Tibial nerve (tissue), 4 donors: Measurements from ENCODE around the gene HSD17B3. TPM values are rescaled to one million over a fixed set of nuclear protein-coding genes. Genes with fewer than 3 reads are reported as not detected.

ENCODE experiments used
- DNase-seq, 2 donors: peaks; one replicate each; pipeline ENCODE4 v3.0.0-alpha.2; 2019; ENCODE audit warnings: low spot score in 2 of 2
- H3K27ac ChIP-seq, 4 donors: fragments of 200-600 bp; sonication (generic) in 3 of 4; one replicate each; pipeline ENCODE4 v1.5.1; 2017 to 2019; ENCODE audit warnings: mild to moderate bottlenecking in 1 of 4
- H3K27me3 ChIP-seq, 2 donors: fragments of 200-600 bp; sonication (generic) in 1 of 2; one replicate each; pipeline versions ENCODE4 v1.5.1 to v1.6.0; 2017 to 2019
- H3K36me3 ChIP-seq, 3 donors: fragments of 200-600 bp; sonication (generic); one replicate each; pipeline ENCODE4 v1.5.1; 2018 to 2019
- H3K4me1 ChIP-seq, 4 donors: fragments of 200-600 bp; sonication (generic) in 3 of 4; one replicate each; pipeline ENCODE4 v1.5.1; 2017 to 2019
- H3K4me3 ChIP-seq, 4 donors: fragments of 200-600 bp; sonication (generic) in 3 of 4; one replicate each; pipeline ENCODE4 v1.5.1; 2017 to 2019; ENCODE audit warnings: mild to moderate bottlenecking in 1 of 4, moderate library complexity in 1 of 4
- H3K9me3 ChIP-seq, 4 donors: fragments of 200-600 bp; sonication (generic) in 3 of 4; one replicate each; pipeline ENCODE4 v1.5.1; 2017 to 2019
- EP300 ChIP-seq, 2 donors: sonication (generic); formaldehyde crosslinking; IDR thresholded peaks; one replicate each; pipeline ENCODE4 v1.6.1; 2017; ENCODE audit warnings: antibody characterized with exemption in 2 of 2, mild to moderate bottlenecking in 1 of 2
- POLR2A ChIP-seq, 2 donors: fragments of 450-650 bp; IDR thresholded peaks; one replicate each; pipeline ENCODE4 v1.6.1; 2017; ENCODE audit warnings: antibody characterized with exemption in 2 of 2, mild to moderate bottlenecking in 2 of 2, moderate library complexity in 2 of 2
- WGBS, 2 donors: methylation state at CpG; one replicate each; pipeline ENCODE4 v1.1.5; 2018; 5-methylcytosine and 5-hydroxymethylcytosine counted together
- total RNA-seq, 4 donors: library from RNA; depleted of rRNA; stranded (reverse); fragments of >200 nt; gene quantifications; one replicate each; pipeline ENCODE4 v1.1.0, GENCODE V29; 2016
- TF ChIP-seq, protein P1 (sequence below), 5 experiments: fragments of 200-600 bp in 3 of 5; fragments of 450-650 bp in 2 of 5; sonication (generic) in 3 of 5; IDR thresholded peaks; one replicate each; pipeline ENCODE4 v1.5.1; 2016 to 2019; ENCODE audit warnings: antibody characterized with exemption in 5 of 5, mild to moderate bottlenecking in 3 of 5, moderate library complexity in 2 of 5

The HSD17B3 gene
- total RNA-seq, 4 donors from 2014 or later = 0.66 to 6.7 (median 1.1) TPM

DNA sequence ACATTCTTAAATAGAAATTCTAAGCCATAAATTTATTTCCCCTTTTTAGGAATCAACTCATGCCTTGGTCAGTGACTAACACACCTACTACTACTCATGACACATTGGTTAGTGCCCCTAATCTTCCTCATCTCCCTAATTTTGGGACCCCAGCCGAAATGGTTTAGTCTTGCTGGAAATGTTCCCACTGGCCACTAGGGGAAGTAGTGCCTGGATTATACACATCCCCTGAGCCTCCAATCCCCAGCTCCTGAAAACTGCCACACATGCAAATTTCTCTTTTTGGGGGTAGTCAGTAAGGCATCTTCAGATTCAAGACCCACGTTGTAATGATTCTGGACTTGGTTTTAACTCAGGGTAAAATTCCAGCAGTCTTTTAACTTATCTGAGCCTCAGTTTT lies 79.8 kb downstream of the HSD17B3 start:
- H3K36me3 ChIP-seq = no peaks in the 10 kb centered on the region

DNA sequence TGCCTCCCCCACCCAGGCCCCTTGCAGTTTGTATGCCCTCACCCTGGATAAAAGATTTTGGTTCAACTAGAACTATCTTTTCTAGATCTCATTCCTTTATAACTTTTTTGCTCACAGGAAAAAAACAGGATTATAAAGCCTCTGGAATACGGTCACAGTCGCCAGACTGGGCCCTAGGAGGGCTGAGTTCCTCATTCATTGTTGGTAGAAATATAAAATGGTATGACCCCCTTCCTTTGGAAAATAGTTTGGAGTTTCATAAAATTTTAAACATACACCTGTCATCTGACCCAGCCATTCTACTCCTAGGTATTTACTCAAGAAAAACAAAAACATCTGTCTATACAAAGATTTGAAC lies 82.1 kb downstream of the HSD17B3 start:
- Histone ChIP-seq H3K36me3 (no peaks in the 10 kb centered on the region), H3K27me3 (peaks cover 0 to 4% of the 10 kb centered on the region in 2 donors), H3K27ac (no peak overlapping the region), H3K9me3 (peaks cover 0 to 7% (median 0%) of the 10 kb centered on the region in 4 donors), H3K4me1 (peaks cover 0 to 28% (median 9%) of the 10 kb centered on the region in 4 donors), H3K4me3 (no peak overlapping the region)
- 93 to 99% methylated on average over 2 of the region's 2 CpGs for WGBS, 2 donors
- no peak for DNase-seq
- TF ChIP-seq EP300 (IDR thresholded peaks at IDR 0.05) = no peak
- TF ChIP-seq, protein P1, sequence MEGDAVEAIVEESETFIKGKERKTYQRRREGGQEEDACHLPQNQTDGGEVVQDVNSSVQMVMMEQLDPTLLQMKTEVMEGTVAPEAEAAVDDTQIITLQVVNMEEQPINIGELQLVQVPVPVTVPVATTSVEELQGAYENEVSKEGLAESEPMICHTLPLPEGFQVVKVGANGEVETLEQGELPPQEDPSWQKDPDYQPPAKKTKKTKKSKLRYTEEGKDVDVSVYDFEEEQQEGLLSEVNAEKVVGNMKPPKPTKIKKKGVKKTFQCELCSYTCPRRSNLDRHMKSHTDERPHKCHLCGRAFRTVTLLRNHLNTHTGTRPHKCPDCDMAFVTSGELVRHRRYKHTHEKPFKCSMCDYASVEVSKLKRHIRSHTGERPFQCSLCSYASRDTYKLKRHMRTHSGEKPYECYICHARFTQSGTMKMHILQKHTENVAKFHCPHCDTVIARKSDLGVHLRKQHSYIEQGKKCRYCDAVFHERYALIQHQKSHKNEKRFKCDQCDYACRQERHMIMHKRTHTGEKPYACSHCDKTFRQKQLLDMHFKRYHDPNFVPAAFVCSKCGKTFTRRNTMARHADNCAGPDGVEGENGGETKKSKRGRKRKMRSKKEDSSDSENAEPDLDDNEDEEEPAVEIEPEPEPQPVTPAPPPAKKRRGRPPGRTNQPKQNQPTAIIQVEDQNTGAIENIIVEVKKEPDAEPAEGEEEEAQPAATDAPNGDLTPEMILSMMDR (IDR thresholded peaks at IDR 0.05) = peak in 2 of 5 experiments; percentile 3

More for the DNA sequence above, 79.8 kb downstream of the HSD17B3 start:
- TF ChIP-seq, protein P1 (IDR thresholded peaks at IDR 0.05) = peak in 4 of 5 experiments; percentile 15 to 34 (median 20)
- TF ChIP-seq EP300 (IDR thresholded peaks at IDR 0.05) = no peak
- no peak for DNase-seq
- Histone ChIP-seq H3K4me3 (no peak overlapping the region), H3K4me1 (peaks cover 0 to 23% (median 9%) of the 10 kb centered on the region in 4 donors), H3K27ac (no peak overlapping the region), H3K27me3 (peaks cover 0 to 4% of the 10 kb centered on the region in 2 donors), H3K9me3 (peaks cover 0 to 7% (median 0%) of the 10 kb centered on the region in 4 donors)
- 53 to 58% methylated on average over 2 of the region's 2 CpGs for WGBS, 2 donors

DNA sequence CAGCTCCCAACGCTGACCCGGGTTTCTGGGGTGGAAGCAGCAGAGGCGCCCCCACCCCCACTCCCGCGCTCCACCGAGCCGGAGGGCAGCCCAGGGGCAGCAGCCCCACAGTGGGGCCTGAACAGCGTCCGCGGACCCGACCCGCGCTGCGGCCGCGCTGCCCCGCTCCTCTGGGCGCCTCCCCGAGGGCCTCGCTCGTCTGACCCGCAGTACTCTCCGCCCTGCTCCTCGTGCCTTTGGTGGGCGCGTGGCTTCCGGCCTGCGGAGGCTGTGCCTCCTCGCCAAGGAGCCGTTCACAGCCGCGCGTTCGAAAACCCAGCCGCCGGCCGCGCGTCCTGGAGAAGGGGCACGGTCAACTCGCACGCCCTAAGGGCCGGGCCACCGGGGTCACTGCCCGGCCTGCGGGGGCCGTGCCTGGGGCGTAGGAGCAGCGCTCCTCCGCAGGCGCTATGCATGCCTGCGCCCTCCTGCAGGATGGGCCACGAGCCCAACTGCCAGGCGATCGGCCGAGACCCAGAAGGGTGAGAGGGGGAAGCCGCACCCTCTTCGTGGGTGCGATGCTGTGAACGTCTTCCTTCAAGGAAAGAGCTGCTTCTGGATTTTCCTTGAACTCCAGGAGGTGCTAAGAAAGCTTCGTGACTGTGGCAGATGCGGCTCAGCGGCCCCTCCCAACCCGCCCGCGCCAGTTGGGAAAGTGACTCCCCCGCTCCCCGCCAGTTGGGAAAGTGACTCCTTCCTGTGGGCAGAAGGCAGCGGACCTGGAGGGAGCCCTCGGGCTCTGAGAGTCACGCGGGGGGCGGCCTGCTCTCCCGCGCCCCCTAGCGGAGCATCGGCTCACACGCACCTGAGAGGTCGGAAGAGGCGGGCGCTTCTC lies 82.7 kb downstream of the HSD17B3 start:
- peak overlapping the region in 1 of 4 donors; percentile 30 for H3K4me3 ChIP-seq
- no peak for DNase-seq
- H3K9me3 ChIP-seq = peaks cover 0 to 3% (median 0%) of the 10 kb centered on the region in 4 donors
- no peaks in the 10 kb centered on the region for H3K36me3 ChIP-seq
- peaks cover 0 to 4% of the 10 kb centered on the region in 2 donors for H3K27me3 ChIP-seq
- TF ChIP-seq POLR2A (IDR thresholded peaks at IDR 0.05) = no peak
- TF ChIP-seq, protein P1 (IDR thresholded peaks at IDR 0.05) = peak; percentile 36 to 64 (median 45)
- peak overlapping the region in 1 of 4 donors; percentile 82 for H3K27ac ChIP-seq
- 64 to 74% methylated on average over 65 to 80 of the region's 81 CpGs for WGBS, 2 donors
- H3K4me1 ChIP-seq = peaks cover 0 to 28% (median 9%) of the 10 kb centered on the region in 4 donors

DNA sequence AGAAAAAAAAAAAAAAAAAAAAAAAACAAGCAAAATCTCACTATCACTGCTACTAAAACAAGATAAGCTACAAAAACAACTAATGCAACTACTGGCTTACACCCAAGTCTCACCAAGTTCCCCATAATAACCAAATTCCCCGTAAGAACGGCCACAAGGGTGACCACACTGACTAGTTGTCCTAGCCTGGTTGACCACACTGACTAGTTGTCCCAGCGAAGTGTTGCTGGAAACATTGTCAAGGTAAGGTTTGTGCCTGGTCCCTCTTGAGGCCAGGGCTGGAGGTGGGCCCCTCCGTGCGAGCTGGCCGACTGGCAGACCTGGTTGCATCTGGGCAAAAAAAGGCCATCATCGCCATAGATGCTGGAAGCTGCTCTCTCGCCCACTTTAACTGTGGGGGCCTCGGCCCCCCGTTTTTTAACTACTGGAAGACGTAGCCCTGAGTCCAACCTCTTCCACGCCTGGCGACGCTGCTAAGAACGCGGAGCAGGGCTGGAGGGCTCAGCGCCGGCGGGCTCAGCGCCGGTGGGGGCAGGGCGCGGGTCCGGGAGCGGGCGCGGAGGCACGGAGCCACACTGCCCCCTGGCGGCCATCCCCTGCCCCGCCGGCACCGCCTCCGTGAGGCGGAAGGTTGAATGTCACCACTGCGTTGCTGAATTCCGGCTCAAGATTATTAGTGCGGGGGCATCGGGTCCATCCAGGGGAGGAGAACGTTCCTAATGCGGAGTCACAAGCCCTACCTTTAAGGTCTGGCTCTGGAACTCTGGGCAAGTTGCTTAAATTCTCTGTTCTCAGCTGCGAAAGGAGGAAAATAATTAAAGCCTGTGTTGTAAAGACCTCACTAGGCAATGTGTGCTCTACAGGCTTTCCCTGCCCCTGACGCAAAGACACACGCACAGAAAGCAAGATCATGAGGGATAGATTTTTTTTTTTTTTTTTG lies 84.0 kb downstream of the HSD17B3 start:
- Histone ChIP-seq H3K9me3 (no peaks in the 10 kb centered on the region), H3K27me3 (peaks cover 0 to 4% of the 10 kb centered on the region in 2 donors), H3K36me3 (no peaks in the 10 kb centered on the region), H3K27ac (peak overlapping the region; percentile 11 to 82 (median 57)), H3K4me1 (peaks cover 0 to 28% (median 9%) of the 10 kb centered on the region in 4 donors), H3K4me3 (peak overlapping the region in 3 of 4 donors; percentile 3 to 48 (median 43))
- TF ChIP-seq, protein P1 (IDR thresholded peaks at IDR 0.05) = peak; percentile 96 to 99 (median 99)
- TF ChIP-seq POLR2A (IDR thresholded peaks at IDR 0.05) (no peak), EP300 (IDR thresholded peaks at IDR 0.05) (peak in 1 of 2 donors; percentile 33)
- DNase-seq = peak; percentile 59 to 67
- WGBS, 2 donors = 5 to 15% methylated on average over 10 to 36 of the region's 43 CpGs
